ENCODE data around the gene BSG. TPM values are rescaled to one million over a fixed set of nuclear protein-coding genes. Genes with fewer than 3 reads are reported as not detected.

BSG gene
- total and polyA plus RNA-seq, 2 experiments from 2014 or later = 545 to 1,282 TPM

- H2AFZ ChIP-seq = peak overlapping the region; percentile 92
- peak overlapping the region; percentile 100 for H3K27ac ChIP-seq
- H3K9me2 ChIP-seq (replicated peaks; ENCODE audit: insufficient read depth) = no peaks in the 10 kb centered on the region
- H3K9me3 ChIP-seq (ENCODE audit: low read depth) = no peaks in the 10 kb centered on the region
- peaks cover 18% of the 10 kb centered on the region for H3K4me1 ChIP-seq (ENCODE audit: insufficient read depth)
- DNase-seq (ENCODE audit: low spot score) = peak; percentile 94
- 2% methylated on average over 33 of the region's 103 CpGs for WGBS (ENCODE audit: low lambda C conversion rate, missing lambda C conversion rate)
- peak overlapping the region; percentile 77 for H3K4me2 ChIP-seq
- no peaks in the 10 kb centered on the region for H3K36me3 ChIP-seq (replicated peaks; ENCODE audit: insufficient read depth, low read depth)
- H3K4me3 ChIP-seq = peak overlapping the region; percentile 99
- TF ChIP-seq EZH2 (IDR thresholded peaks at IDR 0.05; ENCODE audit: borderline replicate concordance) = no peak
- TF ChIP-seq EZH2phosphoT487 (IDR thresholded peaks at IDR 0.05; ENCODE audit: low read depth, severe bottlenecking, unreplicated experiment) = no peak
- TF ChIP-seq CTCF (IDR thresholded peaks at IDR 0.05; ENCODE audit: poor library complexity) = no peak
- peaks cover 37% of the 10 kb centered on the region for H4K20me1 ChIP-seq (ENCODE audit: insufficient read depth, poor library complexity, severe bottlenecking)
- no peaks in the 10 kb centered on the region for H3K27me3 ChIP-seq
- peaks cover 45% of the 10 kb centered on the region for H3K79me2 ChIP-seq
These were observed 41.2 kb upstream of the BSG start for GRCh38 chr19:531009-531752.

- 2% methylated on average over 23 of the region's 84 CpGs for WGBS (ENCODE audit: low lambda C conversion rate, missing lambda C conversion rate)
- Histone ChIP-seq H3K27ac (peak within 1 kb of the TSS; percentile 100), H3K4me3 (peak within 1 kb of the TSS; percentile 99), H4K20me1 (ENCODE audit: insufficient read depth, poor library complexity, severe bottlenecking) (peaks cover 44% of the 10 kb centered on the region), H3K9me2 (replicated peaks; ENCODE audit: insufficient read depth) (no peaks in the 10 kb centered on the region), H3K9me3 (ENCODE audit: low read depth) (no peaks in the 10 kb centered on the region), H3K4me1 (ENCODE audit: insufficient read depth) (peaks cover 18% of the 10 kb centered on the region), H3K4me2 (peak within 1 kb of the TSS; percentile 99), H3K79me2 (peaks cover 52% of the 10 kb centered on the region), H3K27me3 (no peaks in the 10 kb centered on the region), H2AFZ (peak within 1 kb of the TSS; percentile 92), H3K36me3 (replicated peaks; ENCODE audit: insufficient read depth, low read depth) (no peaks in the 10 kb centered on the region)
- no peak for DNase-seq (ENCODE audit: low spot score)
- TF ChIP-seq EZH2phosphoT487 (IDR thresholded peaks at IDR 0.05; ENCODE audit: low read depth, severe bottlenecking, unreplicated experiment) = no peak
- no peak for TF ChIP-seq EZH2 (IDR thresholded peaks at IDR 0.05; ENCODE audit: borderline replicate concordance)
- TF ChIP-seq CTCF (IDR thresholded peaks at IDR 0.05; ENCODE audit: poor library complexity) = no peak
These were observed 40.4 kb upstream of the BSG start, which contains the start of gene CDC34 for GRCh38 chr19:531753-532560. CDC34 (plus strand) TSS chr19:531760; CDS start chr19:531932, 172 bp downstream.

- Histone ChIP-seq H2AFZ (peak overlapping the region; percentile 5), H4K20me1 (ENCODE audit: insufficient read depth, poor library complexity, severe bottlenecking) (peaks cover 44% of the 10 kb centered on the region), H3K79me2 (peaks cover 55% of the 10 kb centered on the region)
These were observed 39.6 kb upstream of the BSG start for GRCh38 chr19:532561-533363.

More at GRCh38 chr19:532561-533363, 39.6 kb upstream of the BSG start:
- H3K4me1 ChIP-seq (ENCODE audit: insufficient read depth) = peaks cover 18% of the 10 kb centered on the region
- no peaks in the 10 kb centered on the region for H3K36me3 ChIP-seq (replicated peaks; ENCODE audit: insufficient read depth, low read depth)
- WGBS (ENCODE audit: low lambda C conversion rate, missing lambda C conversion rate) = under 1% methylated on average over 46 of the region's 47 CpGs
- peak overlapping the region; percentile 94 for H3K27ac ChIP-seq
- no peaks in the 10 kb centered on the region for H3K9me3 ChIP-seq (ENCODE audit: low read depth)
- H3K4me2 ChIP-seq = peak overlapping the region; percentile 99
- H3K9me2 ChIP-seq (replicated peaks; ENCODE audit: insufficient read depth) = no peaks in the 10 kb centered on the region
- peak; percentile 63 for TF ChIP-seq CTCF (IDR thresholded peaks at IDR 0.05; ENCODE audit: poor library complexity)
- no peak for TF ChIP-seq EZH2 (IDR thresholded peaks at IDR 0.05; ENCODE audit: borderline replicate concordance)
- peak; percentile 83 for DNase-seq (ENCODE audit: low spot score)
- no peaks in the 10 kb centered on the region for H3K27me3 ChIP-seq
- peak overlapping the region; percentile 96 for H3K4me3 ChIP-seq

All from hepatocyte (in vitro differentiated cells).